ENCODE measurements around the gene BMPR1B. TPM values are rescaled to one million over a fixed set of nuclear protein-coding genes. Genes with fewer than 3 reads are reported as not detected.

Gene BMPR1B
- 23.6 TPM for total RNA-seq

GRCh38 chr4:94757192-94758140 is at the start of gene BMPR1B:
BMPR1B (plus strand) TSS chr4:94757955; CDS start chr4:95104425, 346,470 bp downstream.
- DNase-seq, result no peak

- DNase-seq, result no peak
Observed at GRCh38 chr4:94711635-94712034, 46.1 kb upstream of the BMPR1B start.

- DNase-seq, result no peak
Observed at GRCh38 chr4:94714365-94715160, 43.2 kb upstream of the BMPR1B start.

GRCh38 chr4:94715726-94716125 is 42.0 kb upstream of the BMPR1B start:
- no peak for DNase-seq

- DNase-seq, result no peak
Observed at GRCh38 chr4:94721310-94721709, 36.4 kb upstream of the BMPR1B start.

GRCh38 chr4:94722270-94722669 is 35.5 kb upstream of the BMPR1B start:
- DNase-seq, result no peak

GRCh38 chr4:94722748-94723147 is 35.0 kb upstream of the BMPR1B start:
- no peak for DNase-seq

- DNase-seq, result no peak
Observed at GRCh38 chr4:94724016-94724790, 33.6 kb upstream of the BMPR1B start.

- no peak for DNase-seq
Observed at GRCh38 chr4:94726524-94727123, 31.1 kb upstream of the BMPR1B start.

GRCh38 chr4:94728056-94728766 is 29.5 kb upstream of the BMPR1B start:
- DNase-seq, result no peak

GRCh38 chr4:94732358-94732698 is 25.4 kb upstream of the BMPR1B start:
- no peak for DNase-seq

- no peak for DNase-seq
Observed at GRCh38 chr4:94739741-94740140, 18.0 kb upstream of the BMPR1B start.

- no peak for DNase-seq
Observed at GRCh38 chr4:94741304-94741703, 16.5 kb upstream of the BMPR1B start.

- no peak for DNase-seq
Observed at GRCh38 chr4:94743838-94744237, 13.9 kb upstream of the BMPR1B start.

- no peak for DNase-seq
Observed at GRCh38 chr4:94744850-94745249, 12.9 kb upstream of the BMPR1B start.

GRCh38 chr4:94746746-94747145 is 11.0 kb upstream of the BMPR1B start:
- DNase-seq, result no peak

- peak; percentile 26 for DNase-seq
Observed at GRCh38 chr4:94758141-94758699, 465 bp downstream of the BMPR1B start.

- no peak for DNase-seq
Observed at GRCh38 chr4:94758700-94759399, 1.1 kb downstream of the BMPR1B start.

GRCh38 chr4:94759767-94760211 is 2.0 kb downstream of the BMPR1B start:
- no peak for DNase-seq

GRCh38 chr4:94762326-94762725 is 4.6 kb downstream of the BMPR1B start:
- DNase-seq, result no peak
